HepG2 (cell line): ENCODE measurements around the gene CISH. TPM values are rescaled to one million over a fixed set of nuclear protein-coding genes. Genes with fewer than 3 reads are reported as not detected.

Source experiments
- ADNP ChIP-seq: sonication (generic); formaldehyde crosslinking; IDR thresholded peaks from 2 replicates; pipeline ENCODE4 v1.4.0; 2020; ENCODE audit warnings: missing genetic modification reagents
- ATAD3A ChIP-seq: sonication (generic); formaldehyde crosslinking; IDR thresholded peaks from 2 replicates; pipeline ENCODE4 v1.4.0; 2020; ENCODE audit warnings: missing genetic modification reagents
- CENPT ChIP-seq: sonication (generic); formaldehyde crosslinking; IDR thresholded peaks from 2 replicates; pipeline ENCODE4 v1.8.0; 2022; ENCODE audit warnings: low read depth, mild to moderate bottlenecking, moderate library complexity, missing genetic modification reagents
- GATA4 ChIP-seq: sonication (generic); IDR thresholded peaks from 2 replicates; pipeline ENCODE4 v1.6.1; 2016; ENCODE audit warnings: antibody characterized with exemption, low read depth, borderline replicate concordance
- GATAD1 ChIP-seq: IDR thresholded peaks from 2 replicates; pipeline ENCODE4 v1.6.1; 2016; ENCODE audit warnings: missing genetic modification reagents, missing compliant biosample characterization
- JUN ChIP-seq: sonication (generic); formaldehyde crosslinking; IDR thresholded peaks from 2 replicates; pipeline ENCODE4 v1.4.0; 2020; ENCODE audit warnings: mild to moderate bottlenecking, missing genetic modification reagents
- KLF16 ChIP-seq, 2 experiments: sonication (generic) in 1 of 2; formaldehyde crosslinking in 1 of 2; IDR thresholded peaks; 2 replicates each; pipeline versions ENCODE4 v1.6.1 to v1.8.0; 2016 to 2023; ENCODE audit warnings: missing genetic modification reagents in 2 of 2, missing compliant biosample characterization in 1 of 2
- MEIS2 ChIP-seq: sonication (generic); formaldehyde crosslinking; IDR thresholded peaks from 2 replicates; pipeline ENCODE4 v1.9.0; 2021; ENCODE audit warnings: mild to moderate bottlenecking, missing genetic modification reagents
- MIXL1 ChIP-seq: IDR thresholded peaks from 2 replicates; pipeline ENCODE4 v1.6.1; 2016
- MZF1 ChIP-seq: sonication (generic); formaldehyde crosslinking; IDR thresholded peaks from 2 replicates; pipeline ENCODE4 v1.8.1; 2023; ENCODE audit warnings: mild to moderate bottlenecking, missing genetic modification reagents, borderline replicate concordance
- NCOA1 ChIP-seq: sonication (generic); formaldehyde crosslinking; IDR thresholded peaks from 2 replicates; pipeline ENCODE4 v1.9.0; 2021; ENCODE audit warnings: missing genetic modification reagents
- PHF20 ChIP-seq: sonication (generic); formaldehyde crosslinking; IDR thresholded peaks from 2 replicates; pipeline ENCODE4 v1.5.0; 2020; ENCODE audit warnings: mild to moderate bottlenecking, missing genetic modification reagents
- RBFOX2 ChIP-seq: fragments of 200-400 bp; formaldehyde crosslinking; IDR thresholded peaks from 2 replicates; pipeline ENCODE4 v1.6.1; 2017; ENCODE audit warnings: low read depth, mild to moderate bottlenecking, low read length
- REPIN1 ChIP-seq: sonication (generic); formaldehyde crosslinking; IDR thresholded peaks from 2 replicates; pipeline ENCODE4 v1.8.0; 2022; ENCODE audit warnings: missing genetic modification reagents, low read depth, mild to moderate bottlenecking, borderline replicate concordance
- SKI ChIP-seq: fragments of 450-650 bp; IDR thresholded peaks from one replicate; pipeline ENCODE4 v1.6.1; 2018; ENCODE audit warnings: mild to moderate bottlenecking; ENCODE audit not compliant: partially characterized antibody
- TAF15 ChIP-seq: fragments of 200-400 bp; formaldehyde crosslinking; IDR thresholded peaks from one replicate; pipeline ENCODE4 v1.6.1; 2018; ENCODE audit warnings: mild to moderate bottlenecking, low read depth, low read length; ENCODE audit not compliant: poor library complexity, severe bottlenecking
- TBX2 ChIP-seq: sonication (generic); formaldehyde crosslinking; IDR thresholded peaks from 2 replicates; pipeline ENCODE4 v1.5.0; 2020; ENCODE audit warnings: missing genetic modification reagents, mild to moderate bottlenecking, borderline replicate concordance
- TOE1 ChIP-seq: sonication (generic); formaldehyde crosslinking; IDR thresholded peaks from 2 replicates; pipeline ENCODE4 v1.4.0; 2020; ENCODE audit warnings: mild to moderate bottlenecking, missing genetic modification reagents
- U2AF1 ChIP-seq: fragments of 200-400 bp; formaldehyde crosslinking; optimal IDR thresholded peaks from 2 replicates; pipeline ENCODE3; 2017; ENCODE audit warnings: mild to moderate bottlenecking, low read depth, low read length
- ZBTB21 ChIP-seq: sonication (generic); formaldehyde crosslinking; IDR thresholded peaks from 2 replicates; pipeline ENCODE4 v1.4.0; 2020; ENCODE audit warnings: missing genetic modification reagents
- ZC3H4 ChIP-seq: sonication (generic); formaldehyde crosslinking; IDR thresholded peaks from 2 replicates; pipeline ENCODE4 v1.4.0; 2020; ENCODE audit warnings: missing genetic modification reagents, borderline replicate concordance
- ZNF333 ChIP-seq: sonication (generic); formaldehyde crosslinking; IDR thresholded peaks from 2 replicates; pipeline ENCODE4 v1.4.0; 2020; ENCODE audit warnings: mild to moderate bottlenecking, missing genetic modification reagents, borderline replicate concordance
- ZNF597 ChIP-seq: sonication (generic); formaldehyde crosslinking; IDR thresholded peaks from 2 replicates; pipeline ENCODE4 v1.5.0; 2020; ENCODE audit warnings: missing genetic modification reagents
- ZNF784 ChIP-seq: sonication (generic); formaldehyde crosslinking; IDR thresholded peaks from 2 replicates; pipeline ENCODE4 v1.5.1; 2020; ENCODE audit warnings: missing genetic modification reagents, mild to moderate bottlenecking, borderline replicate concordance
- polyA plus RNA-seq, 8 experiments: library from polyadenylated mRNA; depleted of rRNA in 3 of 8; stranded (reverse) in 7 of 8; unstranded in 1 of 8; fragments of >200 nt; fragmentation: Illumina TruSeq in 4 of 8; extraction: Trizol in 4 of 8; gene quantifications; 2 replicates each; pipeline versions ENCODE4 v1.2.1 to v1.2.3, GENCODE V29; 2011 to 2016; ENCODE audit warnings: low read depth in 4 of 8, missing spikeins in 1 of 8, mixed read lengths in 1 of 8; ENCODE audit not compliant: insufficient read depth in 1 of 8
- total RNA-seq, 5 experiments: library from RNA; depleted of rRNA; stranded (reverse); fragments of >200 nt; fragmentation: Illumina TruSeq; extraction: Trizol; gene quantifications; 2 replicates each; pipeline ENCODE4 v1.2.3, GENCODE V29; 2016; ENCODE audit warnings: low read depth in 1 of 5
- TF ChIP-seq, protein P1 (sequence below): sonication (generic); formaldehyde crosslinking; IDR thresholded peaks from 2 replicates; pipeline ENCODE4 v1.4.0; 2020; ENCODE audit warnings: missing genetic modification reagents, borderline replicate concordance
- TF ChIP-seq, protein P2 (sequence below): sonication (generic); formaldehyde crosslinking; IDR thresholded peaks from 2 replicates; pipeline ENCODE4 v1.5.0; 2020; ENCODE audit warnings: missing genetic modification reagents

The CISH gene
- total and polyA plus RNA-seq, 2 of the 13 experiments (the other 11 are each of a cell fraction or from before 2014, with no cell fraction given), result 0.91 to 1.5 TPM

GRCh38 chr3:50587806-50588758, 23.5 kb downstream of the CISH start (continued):
- TF ChIP-seq GATA4 (no peak), NCOA1 (CRISPR knock-in tag) (no peak; the same call in 1 of the 2 replicates), ZBTB21 (CRISPR knock-in tag) (no peak), SKI (peak; percentile 55), TBX2 (CRISPR knock-in tag) (peak; percentile 59; the same call in 1 of the 2 replicates), CENPT (CRISPR knock-in tag) (no peak), MIXL1 (CRISPR knock-in tag) (no peak), ATAD3A (CRISPR knock-in tag) (no peak), ZC3H4 (CRISPR knock-in tag) (no peak), KLF16 (CRISPR knock-in tag; IDR thresholded peaks at IDR 0.05) (no peak; a peak in 1 of 4 replicates), TAF15 (no peak), PHF20 (CRISPR knock-in tag) (no peak; the same call in 1 of the 2 replicates), REPIN1 (0 out of 2 replicates have a peak, but pooled peaks have one; percentile 48), TOE1 (CRISPR knock-in tag) (no peak), U2AF1 (no peak), ZNF784 (no peak), ZNF597 (CRISPR knock-in tag) (no peak), RBFOX2 (peak; percentile 62), ZNF333 (CRISPR knock-in tag) (no peak), MZF1 (CRISPR knock-in tag) (no peak), GATAD1 (CRISPR knock-in tag) (no peak), JUN (CRISPR knock-in tag) (0 out of 2 replicates have a peak, but pooled peaks have one; percentile 3), ADNP (CRISPR knock-in tag) (peak; percentile 100), MEIS2 (CRISPR knock-in tag) (no peak)
- TF ChIP-seq, protein P1, sequence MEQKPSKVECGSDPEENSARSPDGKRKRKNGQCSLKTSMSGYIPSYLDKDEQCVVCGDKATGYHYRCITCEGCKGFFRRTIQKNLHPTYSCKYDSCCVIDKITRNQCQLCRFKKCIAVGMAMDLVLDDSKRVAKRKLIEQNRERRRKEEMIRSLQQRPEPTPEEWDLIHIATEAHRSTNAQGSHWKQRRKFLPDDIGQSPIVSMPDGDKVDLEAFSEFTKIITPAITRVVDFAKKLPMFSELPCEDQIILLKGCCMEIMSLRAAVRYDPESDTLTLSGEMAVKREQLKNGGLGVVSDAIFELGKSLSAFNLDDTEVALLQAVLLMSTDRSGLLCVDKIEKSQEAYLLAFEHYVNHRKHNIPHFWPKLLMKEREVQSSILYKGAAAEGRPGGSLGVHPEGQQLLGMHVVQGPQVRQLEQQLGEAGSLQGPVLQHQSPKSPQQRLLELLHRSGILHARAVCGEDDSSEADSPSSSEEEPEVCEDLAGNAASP, result peak; percentile 74; the same call in 1 of the 2 replicates
- TF ChIP-seq, protein P2, sequence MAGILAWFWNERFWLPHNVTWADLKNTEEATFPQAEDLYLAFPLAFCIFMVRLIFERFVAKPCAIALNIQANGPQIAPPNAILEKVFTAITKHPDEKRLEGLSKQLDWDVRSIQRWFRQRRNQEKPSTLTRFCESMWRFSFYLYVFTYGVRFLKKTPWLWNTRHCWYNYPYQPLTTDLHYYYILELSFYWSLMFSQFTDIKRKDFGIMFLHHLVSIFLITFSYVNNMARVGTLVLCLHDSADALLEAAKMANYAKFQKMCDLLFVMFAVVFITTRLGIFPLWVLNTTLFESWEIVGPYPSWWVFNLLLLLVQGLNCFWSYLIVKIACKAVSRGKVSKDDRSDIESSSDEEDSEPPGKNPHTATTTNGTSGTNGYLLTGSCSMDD, result no peak
